Body of pancreas (tissue), 4 donors: ENCODE results near the gene SLC19A1.

Experiments
- CTCF ChIP-seq, 7 experiments: fragments of 450-650 bp in 4 of 7; fragments of 200-600 bp in 3 of 7; sonication (generic) in 3 of 7; IDR thresholded peaks; one replicate each; pipeline ENCODE4 v1.5.1; 2016 to 2019; ENCODE audit warnings: antibody characterized with exemption in 7 of 7
- POLR2A ChIP-seq, 3 donors: fragments of 450-650 bp; IDR thresholded peaks; one replicate each; pipeline ENCODE4 v1.6.1; 2016; ENCODE audit warnings: antibody characterized with exemption in 3 of 3, mild to moderate bottlenecking in 2 of 3

DNA sequence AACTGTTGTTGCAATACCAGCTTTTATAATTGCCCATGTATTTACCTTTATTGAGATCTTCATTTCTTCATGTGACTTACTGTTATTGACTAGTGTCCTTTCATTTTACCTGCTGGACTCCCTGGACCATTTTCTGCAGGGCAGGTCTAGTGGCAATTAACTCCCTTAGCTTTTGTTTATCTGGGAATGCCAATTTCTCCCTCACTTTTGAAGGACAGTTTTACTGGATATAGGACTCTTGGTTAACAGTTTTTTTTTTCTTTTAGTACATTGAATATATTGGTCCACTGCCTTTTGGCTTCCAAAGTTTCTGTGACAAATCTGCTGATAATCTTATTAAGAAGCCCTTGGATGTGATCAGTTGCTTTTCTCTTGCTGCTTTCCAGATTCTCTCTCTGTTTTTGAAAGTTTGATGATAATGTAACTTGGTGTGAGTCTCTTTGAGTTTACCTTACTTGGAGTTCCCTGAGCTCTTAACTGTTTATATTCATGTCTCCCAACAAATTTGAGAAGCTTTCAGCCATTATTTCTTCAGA is 80.4 kb downstream of the SLC19A1 start:
- TF ChIP-seq CTCF (IDR thresholded peaks at IDR 0.05) (no peak), POLR2A (IDR thresholded peaks at IDR 0.05) (no peak)
